Mucosa of descending colon (tissue), 3 donors: ENCODE data around the gene CTSO. TPM values are rescaled to one million over a fixed set of nuclear protein-coding genes. Genes with fewer than 3 reads are reported as not detected.

ENCODE experiments used
- ATAC-seq: fragments of 200-7000 bp; cut with Tn5 transposase; one replicate; pipeline ENCODE4 v1.9.1; 2020; ENCODE audit warnings: mild to moderate bottlenecking, moderate library complexity
- DNase-seq, 3 donors: peaks; one replicate each; pipeline ENCODE4 v3.0.0-alpha.2; 2020
- H3K36me3 ChIP-seq: fragments of 200-600 bp; one replicate; pipeline ENCODE4 v1.8.0; 2021; ENCODE audit warnings: low read depth, mild to moderate bottlenecking
- H3K4me1 ChIP-seq: fragments of 200-600 bp; one replicate; pipeline ENCODE4 v1.8.0; 2021; ENCODE audit warnings: low read depth, mild to moderate bottlenecking
- H3K4me3 ChIP-seq: fragments of 200-600 bp; one replicate; pipeline ENCODE4 v1.8.0; 2021; ENCODE audit warnings: mild to moderate bottlenecking
- H3K9me3 ChIP-seq: fragments of 200-600 bp; one replicate; pipeline ENCODE4 v1.8.0; 2021; ENCODE audit warnings: mild to moderate bottlenecking
- CTCF ChIP-seq: fragments of 200-600 bp; IDR thresholded peaks from one replicate; pipeline ENCODE4 v1.8.0; 2022; ENCODE audit warnings: antibody characterized with exemption, mild to moderate bottlenecking
- intact Hi-C, 2 donors: fragments of 100-400 bp; cut with DNase I in 1 of 2; cut with micrococcal nuclease in 1 of 2; formaldehyde crosslinking; loops; one replicate each; pipeline versions ENCODE4 v1.11.0 to v1.11.1; 2022; cut with DNase I, micrococcal nuclease
- total RNA-seq, 3 donors: library from RNA; stranded (reverse); fragmentation: NEBNext Ultra II Directional in 2 of 3; extraction: Animal tissue kit (Norgen Biotek cat#: 25700) in 2 of 3; gene quantifications; one replicate each; pipeline versions ENCODE4 v1.2.1 to v1.2.4, GENCODE V29; 2021 to 2023
- donor health status: DM: no; HTN: no; CAD: no; lungs with moderate emphysema.
- donor health status: DM: no; HTN: no; CAD: no.
- donor health status: DM: no; HTN: yes; CAD: no.

CTSO gene
- total RNA-seq, 3 donors from 2014 or later = 16.3 to 19.0 (median 18.7) TPM

- H3K4me3 ChIP-seq = no peak overlapping the region
- DNase-seq (no peak), ATAC-seq (no peak)
- H3K4me1 ChIP-seq = no peaks in the 10 kb centered on the region
- H3K36me3 ChIP-seq = no peaks in the 10 kb centered on the region
- TF ChIP-seq CTCF = no peak
- H3K9me3 ChIP-seq = no peaks in the 10 kb centered on the region
- intact Hi-C loops = no loop called here
Measured at GRCh38 chr4:155973639-155974475, 20.2 kb upstream of the CTSO start.

DNA sequence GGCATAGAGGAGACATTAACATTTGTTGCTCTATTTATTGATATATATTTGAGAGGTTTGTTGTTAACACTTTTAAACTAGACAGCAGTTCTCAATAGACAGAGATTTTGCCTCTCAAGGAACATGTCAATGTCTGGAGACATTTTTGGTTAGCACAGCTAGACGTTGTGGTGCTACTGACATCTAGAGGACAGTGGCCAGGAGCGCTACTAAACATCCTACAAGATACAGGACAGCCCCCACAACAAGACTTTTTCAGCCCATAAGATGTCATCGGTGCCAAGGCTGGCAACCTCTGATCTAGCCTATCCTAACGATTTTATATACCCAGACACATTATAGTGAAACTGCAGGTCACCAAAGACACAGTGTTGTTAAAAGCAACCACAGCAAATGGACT lies 18.4 kb upstream of the CTSO start:
- TF ChIP-seq CTCF = no peak
- Histone ChIP-seq H3K4me1 (no peaks in the 10 kb centered on the region), H3K9me3 (no peaks in the 10 kb centered on the region), H3K4me3 (no peak overlapping the region), H3K36me3 (no peaks in the 10 kb centered on the region)
- intact Hi-C loops = no loop called here
- no peak for ATAC-seq
- no peak for DNase-seq

GRCh38 chr4:155966731-155967395 lies 13.2 kb upstream of the CTSO start:
- no peak for ATAC-seq
- Histone ChIP-seq H3K4me3 (no peak overlapping the region), H3K9me3 (no peaks in the 10 kb centered on the region), H3K4me1 (no peaks in the 10 kb centered on the region), H3K36me3 (no peaks in the 10 kb centered on the region)
- no peak for DNase-seq
- no peak for TF ChIP-seq CTCF
- intact Hi-C loops = no loop called here

DNA sequence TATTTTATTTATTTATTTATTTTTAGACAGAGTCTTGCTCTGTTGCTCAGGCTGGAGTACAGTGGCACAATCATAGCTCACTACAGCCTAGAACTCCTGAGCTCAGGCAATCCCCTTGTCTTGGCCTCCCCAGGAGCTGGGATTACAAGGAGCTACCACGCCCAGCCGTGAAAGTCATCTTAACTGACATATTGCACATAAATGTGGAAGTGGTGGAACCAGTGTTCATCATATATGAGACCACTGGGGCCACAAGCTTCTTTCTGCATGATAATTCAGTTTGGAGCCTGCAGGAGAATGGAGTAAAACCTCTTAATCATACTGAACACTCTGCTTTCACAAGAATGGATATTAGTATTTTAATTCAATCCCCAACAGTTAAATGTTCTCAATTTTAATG lies 12.5 kb upstream of the CTSO start:
- no peak for TF ChIP-seq CTCF
- Histone ChIP-seq H3K4me1 (no peaks in the 10 kb centered on the region), H3K4me3 (no peak overlapping the region), H3K9me3 (no peaks in the 10 kb centered on the region), H3K36me3 (no peaks in the 10 kb centered on the region)
- ATAC-seq (no peak), DNase-seq (no peak)
- intact Hi-C loops = no loop called here

- Histone ChIP-seq H3K4me1 (no peaks in the 10 kb centered on the region), H3K36me3 (no peaks in the 10 kb centered on the region), H3K4me3 (no peak overlapping the region), H3K9me3 (no peaks in the 10 kb centered on the region)
- intact Hi-C loops = no loop called here
- no peak for TF ChIP-seq CTCF
- ATAC-seq (no peak), DNase-seq (no peak)
Measured at GRCh38 chr4:155964016-155964891, 10.6 kb upstream of the CTSO start.
